ENCODE results near the gene MFN1. TPM values are rescaled to one million over a fixed set of nuclear protein-coding genes. Genes with fewer than 3 reads are reported as not detected.

Gene MFN1
- total RNA-seq, 2 donors from 2014 or later: 50.5 to 53.3 TPM

- no peaks in the 10 kb centered on the region for H3K4me1 ChIP-seq
- H3K9me3 ChIP-seq: no peaks in the 10 kb centered on the region
- H3K9ac ChIP-seq (ENCODE audit: low read depth in 2 of 2, low read length in 2 of 2): no peak overlapping the region
- TF ChIP-seq CTCF (IDR thresholded peaks at IDR 0.05): no peak
- DNase-seq: no peak
- H3K4me3 ChIP-seq: no peak overlapping the region
- no peak overlapping the region for H3K27ac ChIP-seq
- intact Hi-C loops (cut with DNase I): no loop called here
- no peaks in the 10 kb centered on the region for H3K27me3 ChIP-seq
- no peaks in the 10 kb centered on the region for H3K36me3 ChIP-seq
These were observed 29.0 kb downstream of the MFN1 start for GRCh38 chr3:179376474-179376873.

DNA sequence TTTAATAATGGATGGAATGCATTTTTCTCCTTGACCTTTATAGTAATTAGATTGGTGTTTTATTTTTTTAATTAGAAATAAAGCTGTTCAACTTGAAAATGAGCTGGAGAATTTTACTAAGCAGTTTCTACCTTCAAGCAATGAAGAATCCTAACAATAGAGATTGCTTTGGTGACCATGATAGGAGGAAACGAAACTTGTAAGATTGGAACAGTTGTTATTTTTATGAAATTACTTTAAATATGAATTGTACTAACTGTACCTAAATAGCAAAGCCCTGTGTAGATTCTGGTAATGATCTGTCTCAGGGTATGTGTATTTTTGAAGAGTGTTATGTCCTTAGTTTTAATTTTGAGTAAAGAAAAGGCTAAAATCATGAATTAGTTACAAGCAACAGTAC lies 44.4 kb downstream of the MFN1 start:
- DNase-seq: no peak
- Histone ChIP-seq H3K4me1 (no peaks in the 10 kb centered on the region), H3K27me3 (no peaks in the 10 kb centered on the region), H3K27ac (no peak overlapping the region), H3K9ac (ENCODE audit: low read depth in 2 of 2, low read length in 2 of 2) (no peak overlapping the region), H3K36me3 (no peaks in the 10 kb centered on the region), H3K9me3 (no peaks in the 10 kb centered on the region), H3K4me3 (no peak overlapping the region)
- no peak for TF ChIP-seq CTCF (IDR thresholded peaks at IDR 0.05)
- intact Hi-C loops (cut with DNase I): no loop called here

- H3K4me1 ChIP-seq: no peaks in the 10 kb centered on the region
- no peak overlapping the region for H3K4me3 ChIP-seq
- H3K9ac ChIP-seq (ENCODE audit: low read depth in 2 of 2, low read length in 2 of 2): no peak overlapping the region
- DNase-seq: no peak
- intact Hi-C loops (cut with DNase I): no loop called here
- H3K27ac ChIP-seq: no peak overlapping the region
- no peaks in the 10 kb centered on the region for H3K9me3 ChIP-seq
- no peaks in the 10 kb centered on the region for H3K27me3 ChIP-seq
- no peak for TF ChIP-seq CTCF (IDR thresholded peaks at IDR 0.05)
- no peaks in the 10 kb centered on the region for H3K36me3 ChIP-seq
These were observed 51.2 kb downstream of the MFN1 start for GRCh38 chr3:179398574-179399231.

DNA sequence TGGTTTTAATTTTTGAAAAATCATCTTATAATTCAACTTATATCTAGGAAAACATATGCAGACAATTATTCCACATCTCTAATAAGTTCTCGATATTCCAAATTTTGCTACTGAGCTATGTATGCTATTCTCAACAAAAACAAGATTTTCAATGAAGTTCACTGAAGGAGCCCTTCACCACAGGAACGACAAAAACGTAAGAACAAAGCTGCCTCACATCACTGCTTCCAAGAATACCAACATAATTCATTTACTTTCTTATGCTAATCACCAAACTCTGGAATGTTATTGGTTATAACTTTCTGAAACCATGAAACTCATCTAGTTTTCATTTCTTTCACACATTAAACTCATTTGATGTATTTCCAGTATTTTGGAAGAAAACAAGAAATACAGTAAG lies 54.1 kb downstream of the MFN1 start:
- Histone ChIP-seq H3K27ac (no peak overlapping the region), H3K4me3 (no peak overlapping the region), H3K27me3 (no peaks in the 10 kb centered on the region), H3K36me3 (no peaks in the 10 kb centered on the region), H3K4me1 (no peaks in the 10 kb centered on the region), H3K9ac (ENCODE audit: low read depth in 2 of 2, low read length in 2 of 2) (no peak overlapping the region), H3K9me3 (no peaks in the 10 kb centered on the region)
- DNase-seq: no peak
- no peak for TF ChIP-seq CTCF (IDR thresholded peaks at IDR 0.05)
- intact Hi-C loops (cut with DNase I): no loop called here

- H3K27ac ChIP-seq: no peak overlapping the region
- H3K4me3 ChIP-seq: no peak overlapping the region
- H3K36me3 ChIP-seq: no peaks in the 10 kb centered on the region
- no peaks in the 10 kb centered on the region for H3K9me3 ChIP-seq
- no peaks in the 10 kb centered on the region for H3K4me1 ChIP-seq
- TF ChIP-seq CTCF (IDR thresholded peaks at IDR 0.05): no peak
- DNase-seq: no peak
- no peaks in the 10 kb centered on the region for H3K27me3 ChIP-seq
- intact Hi-C loops (cut with DNase I): no loop called here
- no peak overlapping the region for H3K9ac ChIP-seq (ENCODE audit: low read depth in 2 of 2, low read length in 2 of 2)
These were observed 55.5 kb downstream of the MFN1 start for GRCh38 chr3:179402963-179403362.
